ENCODE data around the gene RABEP1.

The RABEP1 gene

GRCh38 chr17:5380491-5381135, 98.5 kb downstream of the RABEP1 start:
- TF ChIP-seq CTCF (IDR thresholded peaks at IDR 0.05; ENCODE audit: low read depth, low read length), result no peak
- H3K4me3 ChIP-seq (ENCODE audit: low read depth, low read length), result no peak overlapping the region
- H3K4me1 ChIP-seq, result no peaks in the 10 kb centered on the region
- H3K9me3 ChIP-seq, result no peaks in the 10 kb centered on the region
- H3K36me3 ChIP-seq, result peaks cover 34% of the 10 kb centered on the region
- DNase-seq, result no peak
- H3K27me3 ChIP-seq, result no peaks in the 10 kb centered on the region

- H3K4me3 ChIP-seq (ENCODE audit: low read depth, low read length), result no peak overlapping the region
These were observed 99.5 kb downstream of the RABEP1 start for GRCh38 chr17:5381542-5381941.

GRCh38 chr17:5391678-5392077, 109.6 kb downstream of the RABEP1 start:
- H3K36me3 ChIP-seq, result peaks cover 24% of the 10 kb centered on the region

More at GRCh38 chr17:5381542-5381941, 99.5 kb downstream of the RABEP1 start:
- Histone ChIP-seq H3K27me3 (no peaks in the 10 kb centered on the region), H3K36me3 (peaks cover 38% of the 10 kb centered on the region), H3K9me3 (no peaks in the 10 kb centered on the region), H3K4me1 (no peaks in the 10 kb centered on the region)
- no peak for TF ChIP-seq CTCF (IDR thresholded peaks at IDR 0.05; ENCODE audit: low read depth, low read length)
- no peak for DNase-seq

GRCh38 chr17:5396612-5397011, 114.5 kb downstream of the RABEP1 start:
- peaks cover 23% of the 10 kb centered on the region for H3K36me3 ChIP-seq
- H3K9me3 ChIP-seq, result no peaks in the 10 kb centered on the region
- H3K4me1 ChIP-seq, result no peaks in the 10 kb centered on the region
- TF ChIP-seq CTCF (IDR thresholded peaks at IDR 0.05; ENCODE audit: low read depth, low read length), result no peak
- H3K27me3 ChIP-seq, result no peaks in the 10 kb centered on the region
- no peak for DNase-seq
- no peak overlapping the region for H3K4me3 ChIP-seq (ENCODE audit: low read depth, low read length)

More at GRCh38 chr17:5391678-5392077, 109.6 kb downstream of the RABEP1 start:
- H3K27me3 ChIP-seq, result no peaks in the 10 kb centered on the region
- TF ChIP-seq CTCF (IDR thresholded peaks at IDR 0.05; ENCODE audit: low read depth, low read length), result no peak
- no peaks in the 10 kb centered on the region for H3K9me3 ChIP-seq
- H3K4me3 ChIP-seq (ENCODE audit: low read depth, low read length), result no peak overlapping the region
- no peaks in the 10 kb centered on the region for H3K4me1 ChIP-seq
- DNase-seq, result no peak

- Histone ChIP-seq H3K36me3 (peaks cover 26% of the 10 kb centered on the region), H3K4me3 (ENCODE audit: low read depth, low read length) (no peak overlapping the region), H3K27me3 (no peaks in the 10 kb centered on the region), H3K9me3 (no peaks in the 10 kb centered on the region), H3K4me1 (no peaks in the 10 kb centered on the region)
- no peak for DNase-seq
- no peak for TF ChIP-seq CTCF (IDR thresholded peaks at IDR 0.05; ENCODE audit: low read depth, low read length)
These were observed 117.7 kb downstream of the RABEP1 start for GRCh38 chr17:5399767-5400166.

GRCh38 chr17:5405400-5405799, 123.3 kb downstream of the RABEP1 start:
- Histone ChIP-seq H3K9me3 (no peaks in the 10 kb centered on the region), H3K4me1 (no peaks in the 10 kb centered on the region), H3K4me3 (ENCODE audit: low read depth, low read length) (no peak overlapping the region), H3K36me3 (peaks cover 41% of the 10 kb centered on the region), H3K27me3 (no peaks in the 10 kb centered on the region)
- no peak for DNase-seq
- TF ChIP-seq CTCF (IDR thresholded peaks at IDR 0.05; ENCODE audit: low read depth, low read length), result no peak
